RPMI8226 (cell line): ENCODE data around the gene RRN3.
"Not testable (repeated sequence)": the region's sequence is repeated elsewhere in the genome, so short reads cannot be mapped to it uniquely, and the experiment has no call there.

Source experiments
- DNase-seq: peaks from one replicate; pipeline ENCODE4 v3.0.0-alpha.2; 2015

The RRN3 gene

GRCh38 chr16:15025234-15025951, 68.7 kb downstream of the RRN3 start:
- DNase-seq, result not testable (repeated sequence)

GRCh38 chr16:15024858-15025199, 69.2 kb downstream of the RRN3 start:
- not testable (repeated sequence) for DNase-seq

GRCh38 chr16:15023381-15024077, 70.5 kb downstream of the RRN3 start:
- DNase-seq, result not testable (repeated sequence)

GRCh38 chr16:15022194-15022593, 71.9 kb downstream of the RRN3 start:
- DNase-seq, result peak; percentile 61

- not testable (repeated sequence) for DNase-seq
Measured at GRCh38 chr16:15021429-15021828, 72.6 kb downstream of the RRN3 start.

- not testable (repeated sequence) for DNase-seq
Measured at GRCh38 chr16:15016951-15017580, 77.0 kb downstream of the RRN3 start.

GRCh38 chr16:15016354-15016753, 77.7 kb downstream of the RRN3 start:
- not testable (repeated sequence) for DNase-seq

- not testable (repeated sequence) for DNase-seq
Measured at GRCh38 chr16:15015671-15016070, 78.4 kb downstream of the RRN3 start.

GRCh38 chr16:15012941-15013340, 81.1 kb downstream of the RRN3 start:
- not testable (repeated sequence) for DNase-seq
